OCI-LY7 (cell line): Measurements from ENCODE around the gene APBB2. TPM values are rescaled to one million over a fixed set of nuclear protein-coding genes. Genes with fewer than 3 reads are reported as not detected.

ENCODE experiments used
- BruUV-seq: library from RNA; stranded (reverse); fragments of 400-500 nt; replicated peaks from 2 replicates; lab custom pipeline; 2021; lab: Mats Ljungman, UMichigan
- CTCF ChIA-PET: fragments of 300-600 bp; sonication (Branson Sonifier 250); formaldehyde crosslinking; loops from one replicate; lab custom pipeline; 2022; ENCODE audit warnings: antibody characterized with exemption; ENCODE audit not compliant: unreplicated experiment; lab: Charles Lee
- POLR2A ChIA-PET: fragments of 300-600 bp; sonication (Branson Sonifier 250); formaldehyde crosslinking; loops from one replicate; lab custom pipeline; 2022; ENCODE audit warnings: antibody characterized with exemption; lab: Charles Lee
- DNase-seq: peaks from one replicate; pipeline ENCODE4 v3.0.0-alpha.2; 2015; ENCODE audit warnings: low spot score
- H2AFZ ChIP-seq: fragments of 200-600 bp; sonication (generic), shearing (Covaris generic); 2 replicates; pipeline ENCODE4 v1.6.1; 2014; ENCODE audit warnings: mild to moderate bottlenecking, antibody characterized with exemption, low read length, moderate library complexity
- H3K27ac ChIP-seq: fragments of 200-600 bp; sonication (generic); 2 replicates; pipeline ENCODE4 v1.5.1; 2014; ENCODE audit warnings: mixed run types, low read depth, mild to moderate bottlenecking, moderate library complexity, low read length, inconsistent platforms; ENCODE audit not compliant: poor library complexity, severe bottlenecking
- H3K36me3 ChIP-seq: fragments of 200-600 bp; sonication (generic); 2 replicates; pipeline ENCODE4 v1.6.1; 2014; ENCODE audit warnings: mild to moderate bottlenecking, antibody characterized with exemption, low read length, moderate library complexity, mixed read lengths; ENCODE audit not compliant: insufficient read depth
- H3K4me1 ChIP-seq: fragments of 200-600 bp; sonication (generic); 2 replicates; pipeline ENCODE4 v1.5.1; 2014; ENCODE audit warnings: mild to moderate bottlenecking, low read length; ENCODE audit not compliant: insufficient read depth, poor library complexity, severe bottlenecking
- H3K4me2 ChIP-seq: fragments of 200-600 bp; sonication (generic); 2 replicates; pipeline ENCODE4 v1.6.1; 2014; ENCODE audit warnings: mild to moderate bottlenecking, low read length
- H3K4me3 ChIP-seq: fragments of 200-600 bp; sonication (generic); 2 replicates; pipeline ENCODE4 v1.5.1; 2014; ENCODE audit warnings: mild to moderate bottlenecking, low read depth, low read length; ENCODE audit not compliant: poor library complexity, severe bottlenecking
- H3K79me2 ChIP-seq: fragments of 200-600 bp; sonication (generic); 2 replicates; pipeline ENCODE4 v1.6.1; 2016; ENCODE audit warnings: low read depth, mild to moderate bottlenecking, low read length, moderate library complexity, mixed read lengths; ENCODE audit not compliant: insufficient read depth
- H3K9me2 ChIP-seq: fragments of 200-600 bp; sonication (generic); 2 replicates; pipeline ENCODE4 v1.6.1; 2016; ENCODE audit warnings: mild to moderate bottlenecking, low read length, mixed read lengths; ENCODE audit not compliant: insufficient read depth
- H3K9me3 ChIP-seq: fragments of 200-600 bp; sonication (generic); 2 replicates; pipeline ENCODE4 v1.6.1; 2014; ENCODE audit warnings: mild to moderate bottlenecking, mixed run types, low read length, mixed read lengths
- H4K20me1 ChIP-seq: fragments of 200-600 bp; sonication (generic); 2 replicates; pipeline ENCODE4 v1.6.1; 2014; ENCODE audit warnings: mild to moderate bottlenecking, antibody characterized with exemption, low read length, moderate library complexity, mixed read lengths; ENCODE audit not compliant: insufficient read depth
- CTCF ChIP-seq: fragments of 200-600 bp; sonication (generic); conservative IDR thresholded peaks from 2 replicates; pipeline ENCODE4 v1.5.1; 2014; ENCODE audit warnings: mild to moderate bottlenecking, antibody characterized with exemption, low read length, moderate library complexity, mixed read lengths
- EZH2phosphoT487 ChIP-seq: fragments of 200-600 bp; sonication (generic); IDR thresholded peaks from 2 replicates; pipeline ENCODE4 v1.6.1; 2018; ENCODE audit warnings: low read depth, borderline replicate concordance, mild to moderate bottlenecking, mixed run types, antibody characterized with exemption, low read length, moderate library complexity, mixed read lengths
- intact Hi-C: fragments of 100-400 bp; cut with micrococcal nuclease; formaldehyde crosslinking; loops from one replicate; pipeline ENCODE4 v1.10.0; 2022; ENCODE audit not compliant: unreplicated experiment
- total RNA-seq, 2 experiments: library from RNA; depleted of rRNA in 1 of 2; stranded (reverse); fragments of >200 nt in 1 of 2; shearing (Covaris generic) in 1 of 2; gene quantifications; 2 replicates each; pipeline ENCODE4 v1.2.3, GENCODE V29; 2014 to 2022

Gene APBB2
- total RNA-seq, 2 experiments from 2014 or later = 66.4 to 88.5 TPM

GRCh38 chr4:41146716-41147506 lies 67.4 kb downstream of the APBB2 start:
- DNase-seq = no peak
- Histone ChIP-seq H3K36me3 (peaks cover 12% of the 10 kb centered on the region), H4K20me1 (no peaks in the 10 kb centered on the region), H3K4me3 (no peak overlapping the region), H3K27ac (no peak overlapping the region), H3K9me2 (no peaks in the 10 kb centered on the region), H2AFZ (no peak overlapping the region), H3K79me2 (peaks cover 6% of the 10 kb centered on the region; the same call in 1 of the 2 replicates), H3K4me2 (no peak overlapping the region), H3K9me3 (no peaks in the 10 kb centered on the region; the same call in 1 of the 2 replicates), H3K4me1 (peaks cover 6% of the 10 kb centered on the region)
- TF ChIP-seq CTCF (no peak), EZH2phosphoT487 (no peak)
- no TSS peak for BruUV-seq
- CTCF ChIA-PET = no interaction called here
- POLR2A ChIA-PET = interaction anchor here (1.2 to 1.8 kb wide), 2 partner anchors 13 to 117 kb away, joined by 3 to 5 read pairs; no protein-coding TSS in a partner anchor
- intact Hi-C loops = no loop called here

- intact Hi-C loops = no loop called here
- Histone ChIP-seq H4K20me1 (no peaks in the 10 kb centered on the region), H3K4me1 (peaks cover 6% of the 10 kb centered on the region), H3K4me2 (no peak overlapping the region), H3K9me3 (no peaks in the 10 kb centered on the region; the same call in 1 of the 2 replicates), H3K9me2 (no peaks in the 10 kb centered on the region), H2AFZ (no peak overlapping the region), H3K27ac (no peak overlapping the region), H3K36me3 (peaks cover 19% of the 10 kb centered on the region), H3K79me2 (peaks cover 6% of the 10 kb centered on the region; the same call in 1 of the 2 replicates), H3K4me3 (no peak overlapping the region)
- no TSS peak for BruUV-seq
- no peak for TF ChIP-seq EZH2phosphoT487
- no peak for TF ChIP-seq CTCF
- CTCF ChIA-PET = no interaction called here
- DNase-seq = no peak
- POLR2A ChIA-PET = interaction anchor here (0.7 kb wide), 1 partner anchor 16 kb away, joined by 4 read pairs; no protein-coding TSS in a partner anchor
Observed at GRCh38 chr4:41146196-41146595, 68.1 kb downstream of the APBB2 start.
